HEK293T (cell line): ENCODE measurements around the gene CD244.

Experiments
- CTCF ChIA-PET: fragments of 350-600 bp; formaldehyde crosslinking; extraction: SDS; loops from one replicate; lab custom pipeline; 2021; ENCODE audit warnings: antibody characterized with exemption, inconsistent platforms; lab: Yijun Ruan, JAX
- POLR2A ChIA-PET: fragments of 350-600 bp; formaldehyde crosslinking; extraction: SDS; loops from one replicate; lab custom pipeline; 2020; ENCODE audit warnings: antibody characterized with exemption, inconsistent platforms; lab: Yijun Ruan, JAX
- DNase-seq: peaks from one replicate; pipeline ENCODE4 v3.0.0; 2012; ENCODE audit warnings: mixed read lengths; ENCODE audit errors: extremely low spot score
- ARNT ChIP-seq: fragments of 450-650 bp; IDR thresholded peaks from 2 replicates; pipeline ENCODE4 v1.6.1; 2017; ENCODE audit warnings: mild to moderate bottlenecking
- BHLHE40 ChIP-seq: fragments of 450-650 bp; IDR thresholded peaks from 2 replicates; pipeline ENCODE4 v1.6.1; 2016; ENCODE audit warnings: mild to moderate bottlenecking, moderate library complexity, borderline replicate concordance
- CTBP1 ChIP-seq: fragments of 450-650 bp; IDR thresholded peaks from 2 replicates; pipeline ENCODE4 v1.6.1; 2016; ENCODE audit warnings: borderline replicate concordance
- ELF4 ChIP-seq: fragments of 450-650 bp; IDR thresholded peaks from 2 replicates; pipeline ENCODE4 v1.6.1; 2017; ENCODE audit warnings: antibody characterized with exemption
- FOXA1 ChIP-seq: fragments of 450-650 bp; IDR thresholded peaks from 2 replicates; pipeline ENCODE4 v1.6.1; 2016; ENCODE audit warnings: mild to moderate bottlenecking
- FOXK2 ChIP-seq: fragments of 450-650 bp; IDR thresholded peaks from 2 replicates; pipeline ENCODE4 v1.6.1; 2016; ENCODE audit warnings: mild to moderate bottlenecking
- FOXM1 ChIP-seq: fragments of 450-650 bp; IDR thresholded peaks from 2 replicates; pipeline ENCODE4 v1.6.1; 2017; ENCODE audit warnings: mild to moderate bottlenecking, borderline replicate concordance
- HDGF ChIP-seq: fragments of 450-650 bp; IDR thresholded peaks from 2 replicates; pipeline ENCODE4 v1.6.1; 2017; ENCODE audit warnings: antibody characterized with exemption, borderline replicate concordance
- L3MBTL2 ChIP-seq: fragments of 450-650 bp; conservative IDR thresholded peaks from 2 replicates; pipeline ENCODE4 v1.6.1; 2016; ENCODE audit warnings: mild to moderate bottlenecking
- LEF1 ChIP-seq: fragments of 450-650 bp; IDR thresholded peaks from 2 replicates; pipeline ENCODE4 v1.6.1; 2017; ENCODE audit warnings: mild to moderate bottlenecking, borderline replicate concordance
- NFRKB ChIP-seq: fragments of 450-650 bp; IDR thresholded peaks from 2 replicates; pipeline ENCODE4 v1.6.1; 2016; ENCODE audit warnings: mild to moderate bottlenecking, moderate library complexity
- SP1 ChIP-seq: fragments of 450-650 bp; IDR thresholded peaks from 2 replicates; pipeline ENCODE4 v1.6.1; 2017
- SUZ12 ChIP-seq: fragments of 450-650 bp; IDR thresholded peaks from 2 replicates; pipeline ENCODE4 v1.6.1; 2016; ENCODE audit warnings: mild to moderate bottlenecking
- TARDBP ChIP-seq: fragments of 450-650 bp; IDR thresholded peaks from 2 replicates; pipeline ENCODE4 v1.6.1; 2016
- ZNF384 ChIP-seq: fragments of 450-650 bp; IDR thresholded peaks from 2 replicates; pipeline ENCODE4 v1.6.1; 2016
- TF ChIP-seq, protein P1 (sequence below): fragments of 450-650 bp; IDR thresholded peaks from 2 replicates; pipeline ENCODE4 v1.6.1; 2016

CD244 gene

DNA sequence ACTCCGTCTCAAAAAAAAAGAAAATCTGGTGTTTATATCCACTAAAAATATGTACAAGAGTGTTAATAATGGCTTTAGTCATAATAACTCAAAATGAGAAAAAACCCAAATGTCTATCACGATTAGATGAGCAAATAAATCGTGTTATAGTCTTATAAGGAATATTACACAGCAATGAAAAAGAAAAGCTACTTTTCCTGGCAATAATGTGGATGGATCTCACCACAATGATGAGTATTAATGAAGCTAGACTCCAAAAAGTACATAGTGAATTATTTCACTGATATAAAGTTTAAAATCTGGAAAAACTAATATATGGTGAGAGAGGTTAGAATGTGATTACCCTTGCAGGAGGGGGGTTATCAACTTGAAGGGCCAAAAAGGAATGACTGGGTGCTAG is 9.7 kb downstream of the CD244 start:
- no peak for DNase-seq
- CTCF ChIA-PET, result no interaction called here
- POLR2A ChIA-PET, result no interaction called here
- no peak for TF ChIP-seq NFRKB
- no peak for TF ChIP-seq L3MBTL2
- TF ChIP-seq HDGF, result no peak
- no peak for TF ChIP-seq SP1
- TF ChIP-seq BHLHE40, result no peak
- TF ChIP-seq FOXA1, result no peak
- TF ChIP-seq LEF1, result no peak
- TF ChIP-seq ARNT, result no peak
- no peak for TF ChIP-seq FOXK2
- TF ChIP-seq FOXM1, result no peak
- TF ChIP-seq, protein P1, sequence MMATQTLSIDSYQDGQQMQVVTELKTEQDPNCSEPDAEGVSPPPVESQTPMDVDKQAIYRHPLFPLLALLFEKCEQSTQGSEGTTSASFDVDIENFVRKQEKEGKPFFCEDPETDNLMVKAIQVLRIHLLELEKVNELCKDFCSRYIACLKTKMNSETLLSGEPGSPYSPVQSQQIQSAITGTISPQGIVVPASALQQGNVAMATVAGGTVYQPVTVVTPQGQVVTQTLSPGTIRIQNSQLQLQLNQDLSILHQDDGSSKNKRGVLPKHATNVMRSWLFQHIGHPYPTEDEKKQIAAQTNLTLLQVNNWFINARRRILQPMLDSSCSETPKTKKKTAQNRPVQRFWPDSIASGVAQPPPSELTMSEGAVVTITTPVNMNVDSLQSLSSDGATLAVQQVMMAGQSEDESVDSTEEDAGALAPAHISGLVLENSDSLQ, result no peak
- TF ChIP-seq SUZ12, result no peak
- TF ChIP-seq TARDBP, result no peak
- no peak for TF ChIP-seq ELF4

- DNase-seq, result no peak
- ChIA-PET CTCF (no interaction called here), POLR2A (no interaction called here)
- TF ChIP-seq FOXA1, result no peak
- TF ChIP-seq BHLHE40, result no peak
- TF ChIP-seq SP1, result no peak
- TF ChIP-seq ZNF384, result no peak
- no peak for TF ChIP-seq FOXK2
- no peak for TF ChIP-seq ARNT
- no peak for TF ChIP-seq L3MBTL2
- TF ChIP-seq HDGF, result no peak
- TF ChIP-seq, protein P1, result no peak
- no peak for TF ChIP-seq SUZ12
Observed at GRCh38 chr1:160850993-160851392, 11.7 kb downstream of the CD244 start.

- TF ChIP-seq, protein P1, result no peak
- TF ChIP-seq ARNT (no peak), FOXK2 (no peak), CTBP1 (no peak), L3MBTL2 (no peak), ZNF384 (no peak), HDGF (no peak), BHLHE40 (no peak), SP1 (no peak), TARDBP (no peak)
- ChIA-PET CTCF (no interaction called here), POLR2A (no interaction called here)
- no peak for DNase-seq
Observed at GRCh38 chr1:160850541-160850940, 12.1 kb downstream of the CD244 start.

DNA sequence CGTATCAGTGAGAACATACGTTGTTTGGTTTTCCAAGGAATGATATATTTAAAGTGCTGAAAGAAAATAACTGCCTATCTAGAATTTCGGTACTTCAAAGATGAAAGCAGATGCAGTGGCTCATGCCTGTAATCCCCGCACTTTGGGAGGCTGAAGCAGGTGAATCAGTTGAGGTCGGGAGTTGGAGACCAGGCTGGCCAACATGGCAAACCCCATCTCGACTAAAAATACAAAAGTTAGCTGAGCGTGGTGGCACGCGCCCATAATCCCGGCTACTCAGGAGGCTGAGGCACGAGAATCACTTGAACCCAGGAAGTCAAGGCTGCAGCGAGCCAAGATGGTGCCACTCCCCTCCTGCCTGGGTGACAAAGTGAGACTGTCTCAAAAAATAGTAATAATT is 16.4 kb downstream of the CD244 start:
- POLR2A ChIA-PET, result no interaction called here
- no peak for DNase-seq
- CTCF ChIA-PET, result no interaction called here
- TF ChIP-seq L3MBTL2 (no peak), FOXK2 (no peak), FOXA1 (no peak), NFRKB (no peak), CTBP1 (no peak), ARNT (no peak), TARDBP (no peak), ZNF384 (no peak), FOXM1 (no peak), LEF1 (no peak), HDGF (no peak), BHLHE40 (no peak), SUZ12 (no peak), ELF4 (no peak)
- TF ChIP-seq, protein P1, result no peak

DNA sequence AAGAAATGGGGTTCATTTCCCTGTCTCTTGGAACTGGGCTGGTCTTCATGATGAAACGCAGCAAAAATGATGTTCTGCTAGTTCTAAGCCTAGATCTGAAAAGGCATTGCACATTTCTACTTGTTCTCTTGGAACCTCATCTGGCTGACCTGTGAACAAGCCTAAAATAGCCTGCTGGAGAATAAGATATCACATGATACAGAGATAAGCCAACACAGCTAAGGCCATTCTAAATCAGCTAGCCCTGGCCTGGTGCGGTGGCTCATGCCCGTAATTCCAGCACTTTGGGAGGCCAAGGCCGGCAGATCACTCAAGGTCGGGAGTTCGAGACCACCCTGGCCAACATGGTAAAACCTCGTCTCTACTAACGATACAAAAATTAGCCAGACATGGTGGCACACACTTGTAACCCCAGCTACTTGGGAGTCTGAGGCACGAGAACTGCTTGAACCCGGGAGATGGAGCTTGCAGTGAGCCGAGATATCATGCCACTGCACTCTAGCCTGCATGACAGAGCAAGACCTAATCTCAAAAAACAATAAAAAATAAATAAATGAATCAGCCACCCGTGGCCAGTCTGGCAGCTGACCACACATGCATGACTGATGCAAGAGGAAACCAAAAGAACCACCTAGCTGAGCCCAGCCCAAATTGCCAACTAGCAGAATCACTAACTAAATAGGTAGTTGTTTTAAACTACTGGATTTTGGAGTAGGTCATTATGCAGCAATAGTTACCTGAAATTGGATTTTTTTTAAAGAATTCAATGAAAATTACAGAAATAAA is 18.0 kb downstream of the CD244 start:
- CTCF ChIA-PET, result no interaction called here
- no peak for TF ChIP-seq ELF4
- TF ChIP-seq ARNT, result no peak
- TF ChIP-seq SP1, result no peak
- TF ChIP-seq FOXM1, result no peak
- no peak for TF ChIP-seq LEF1
- no peak for TF ChIP-seq TARDBP
- TF ChIP-seq HDGF, result no peak
- no peak for TF ChIP-seq BHLHE40
- no peak for TF ChIP-seq FOXA1
- POLR2A ChIA-PET, result no interaction called here
- no peak for DNase-seq
